Ovary (tissue), 9 donors: ENCODE data around the gene CFAP54. TPM values are rescaled to one million over a fixed set of nuclear protein-coding genes. Genes with fewer than 3 reads are reported as not detected.
A peak's percentile ranks its signal among the peaks of the same experiment; 100 is the strongest.

Source experiments
- DNase-seq, 5 donors: peaks; one replicate each; pipeline ENCODE4 v3.0.0-alpha.2; 2019 to 2020
- H3K27ac ChIP-seq, 2 donors: fragments of 200-600 bp; one replicate each; pipeline versions ENCODE4 v1.5.1 to v1.8.0; 2019 to 2022
- H3K27me3 ChIP-seq: fragments of 200-600 bp; one replicate; pipeline ENCODE4 v1.8.0; 2022
- H3K36me3 ChIP-seq: fragments of 200-600 bp; sonication (generic); one replicate; pipeline ENCODE4 v1.5.1; 2019
- H3K4me1 ChIP-seq: one replicate; pipeline ENCODE4 v1.8.1; 2013; ENCODE audit warnings: mild to moderate bottlenecking, moderate library complexity; ENCODE audit not compliant: insufficient read depth
- H3K4me3 ChIP-seq: fragments of 200-600 bp; sonication (generic); one replicate; pipeline ENCODE4 v1.5.1; 2017
- H3K9me3 ChIP-seq, 2 donors: fragments of 200-600 bp in 1 of 2; sonication (generic) in 1 of 2; one replicate each; pipeline versions ENCODE4 v1.5.1 to v1.8.1; 2013 to 2019; ENCODE audit warnings: mild to moderate bottlenecking in 1 of 2, moderate library complexity in 1 of 2
- CTCF ChIP-seq, 3 donors: fragments of 450-650 bp in 2 of 3; fragments of 200-600 bp in 1 of 3; IDR thresholded peaks; one replicate each; pipeline versions ENCODE4 v1.5.1 to v1.8.0; 2016 to 2022; ENCODE audit warnings: antibody characterized with exemption in 3 of 3, mild to moderate bottlenecking in 1 of 3
- EP300 ChIP-seq: sonication (generic); formaldehyde crosslinking; IDR thresholded peaks from one replicate; pipeline ENCODE4 v1.6.1; 2017; ENCODE audit warnings: antibody characterized with exemption
- POLR2A ChIP-seq: fragments of 450-650 bp; IDR thresholded peaks from one replicate; pipeline ENCODE4 v1.6.1; 2017; ENCODE audit warnings: antibody characterized with exemption, mild to moderate bottlenecking, moderate library complexity
- WGBS, 3 donors: extraction: QIAGEN DNeasy Blood & Tissue Kit in 1 of 3; methylation state at CpG; one replicate each; pipeline versions ENCODE4 v1.1.5 to v1.1.7; 2013 to 2017; 5-methylcytosine and 5-hydroxymethylcytosine counted together
- intact Hi-C, 4 donors: fragments of 100-400 bp; cut with DNase I; formaldehyde crosslinking; loops; one replicate each; pipeline versions ENCODE4 v1.11.0 to v1.15.1; 2022 to 2023
- polyA plus RNA-seq, 2 donors: library from polyadenylated mRNA; stranded (reverse); fragments of 200-250 nt in 1 of 2; fragments of 350-450 nt in 1 of 2; fragmentation: Illumina TruSeq in 1 of 2; extraction: RNeasy Lipid Tissue Mini Kit (QIAGEN cat#74804) in 1 of 2; gene quantifications; one replicate each; pipeline ENCODE4 v1.2.3, GENCODE V29; 2013 to 2014
- total RNA-seq, 7 donors: library from RNA; depleted of rRNA in 2 of 7; stranded (reverse); fragments of >200 nt in 2 of 7; fragmentation: NEBNext Ultra II Directional in 3 of 7; extraction: Animal tissue kit (Norgen Biotek cat#: 25700) in 3 of 7; gene quantifications; one replicate each; pipeline versions ENCODE4 v1.1.0 to v1.2.4, GENCODE V29; 2016 to 2023
- donor health status: DM: no; HTN: no; CAD: no; lungs with moderate emphysema.
- donor health status: DM: no; HTN: no; CAD: no.
- donor health status: Bipolar disorder and iron deficiency.
- donor health status: DM: yes; HTN: yes; CAD: no.
- donor health status: DM: no; HTN: no; CAD: no.
- donor health status: DM: yes; HTN: yes; CAD: no.

Gene CFAP54
- total and polyA plus RNA-seq, 9 donors, result 0.15 to 29.8 (median 1.7) TPM

- no peak for TF ChIP-seq CTCF (IDR thresholded peaks at IDR 0.05)
- TF ChIP-seq EP300, result no peak
- no peak for TF ChIP-seq POLR2A
Observed at GRCh38 chr12:96710127-96710745, 220.9 kb downstream of the CFAP54 start.

GRCh38 chr12:96711364-96711763 is 222.0 kb downstream of the CFAP54 start:
- H3K27ac ChIP-seq, result no peak overlapping the region
- TF ChIP-seq EP300, result no peak
- TF ChIP-seq POLR2A, result no peak
- TF ChIP-seq CTCF (IDR thresholded peaks at IDR 0.05), result no peak
- no peaks in the 10 kb centered on the region for H3K4me1 ChIP-seq
- H3K9me3 ChIP-seq, result no peaks in the 10 kb centered on the region
- intact Hi-C loops, result no loop called here
- no peaks in the 10 kb centered on the region for H3K27me3 ChIP-seq
- H3K36me3 ChIP-seq, result no peaks in the 10 kb centered on the region
- no peak overlapping the region for H3K4me3 ChIP-seq
- no peak for DNase-seq

More at GRCh38 chr12:96710127-96710745, 220.9 kb downstream of the CFAP54 start:
- Histone ChIP-seq H3K27ac (no peak overlapping the region), H3K4me1 (no peaks in the 10 kb centered on the region), H3K27me3 (no peaks in the 10 kb centered on the region), H3K4me3 (no peak overlapping the region), H3K9me3 (no peaks in the 10 kb centered on the region), H3K36me3 (no peaks in the 10 kb centered on the region)
- no peak for DNase-seq
- intact Hi-C loops, result no loop called here
- WGBS, 3 donors, result 80 to 89% (median 81%) methylated on average over 2 of the region's 2 CpGs

GRCh38 chr12:96714199-96714598 is 224.8 kb downstream of the CFAP54 start:
- no peak for DNase-seq
- H3K36me3 ChIP-seq, result no peaks in the 10 kb centered on the region
- no peaks in the 10 kb centered on the region for H3K4me1 ChIP-seq
- no peak overlapping the region for H3K4me3 ChIP-seq
- WGBS, 3 donors, result 84 to 89% (median 86%) methylated on average over 3 of the region's 3 CpGs
- no peaks in the 10 kb centered on the region for H3K27me3 ChIP-seq
- intact Hi-C loops, result no loop called here
- no peak overlapping the region for H3K27ac ChIP-seq
- TF ChIP-seq CTCF (IDR thresholded peaks at IDR 0.05) (no peak), POLR2A (no peak), EP300 (no peak)
- no peaks in the 10 kb centered on the region for H3K9me3 ChIP-seq

- WGBS, 3 donors, result 11 to 32% (median 17%) methylated on average over 5 of the region's 5 CpGs
- H3K4me3 ChIP-seq, result peak overlapping the region; percentile 7
- TF ChIP-seq EP300 (no peak), CTCF (IDR thresholded peaks at IDR 0.05) (no peak), POLR2A (no peak)
- H3K9me3 ChIP-seq, result no peaks in the 10 kb centered on the region
- no peaks in the 10 kb centered on the region for H3K36me3 ChIP-seq
- no peak for DNase-seq
- H3K27ac ChIP-seq, result peak overlapping the region in 1 of 2 donors; percentile 6
- intact Hi-C loops, result no loop called here
- no peaks in the 10 kb centered on the region for H3K27me3 ChIP-seq
- H3K4me1 ChIP-seq, result peaks cover 3% of the 10 kb centered on the region
Observed at GRCh38 chr12:96719660-96720362, 230.4 kb downstream of the CFAP54 start.
